Stimulated activated CD4-positive, alpha-beta T cell treated with anti-CD3 and anti-CD28 coated beads, Interleukin-1b, Interleukin-23, amount 100 ng/mL, for 48 hours (primary cell): ENCODE data around the gene ICA1.
"Not testable (repeated sequence)": the region's sequence is repeated elsewhere in the genome, so short reads cannot be mapped to it uniquely, and the experiment has no call there.

Source experiments
- DNase-seq: peaks from one replicate; pipeline ENCODE4 v3.0.0-alpha.2; 2020

The ICA1 gene

GRCh38 chr7:8089036-8089780, 172.8 kb downstream of the ICA1 start:
- no peak for DNase-seq

- DNase-seq: no peak
These were observed 175.7 kb downstream of the ICA1 start for GRCh38 chr7:8086239-8086638.

- no peak for DNase-seq
These were observed 176.5 kb downstream of the ICA1 start for GRCh38 chr7:8085420-8085819.

- no peak for DNase-seq
These were observed 177.1 kb downstream of the ICA1 start for GRCh38 chr7:8084836-8085235.

GRCh38 chr7:8082762-8083161, 179.2 kb downstream of the ICA1 start:
- DNase-seq: no peak

- no peak for DNase-seq
These were observed 183.5 kb downstream of the ICA1 start for GRCh38 chr7:8078418-8078817.

- DNase-seq: no peak
These were observed 191.4 kb downstream of the ICA1 start for GRCh38 chr7:8070451-8071180.

- DNase-seq: no peak
These were observed 192.9 kb downstream of the ICA1 start for GRCh38 chr7:8068892-8069686.

GRCh38 chr7:8065356-8065813, 196.6 kb downstream of the ICA1 start:
- DNase-seq: no peak

GRCh38 chr7:8064828-8065227, 197.1 kb downstream of the ICA1 start:
- no peak for DNase-seq

- no peak for DNase-seq
These were observed 198.2 kb downstream of the ICA1 start for GRCh38 chr7:8063706-8064297.

- DNase-seq: not testable (repeated sequence)
These were observed 198.7 kb downstream of the ICA1 start for GRCh38 chr7:8063300-8063699.
